Esophagus muscularis mucosa (tissue), 4 donors: Measurements from ENCODE around the gene RERE. TPM values are rescaled to one million over a fixed set of nuclear protein-coding genes. Genes with fewer than 3 reads are reported as not detected.

Experiments
- DNase-seq: peaks from one replicate; pipeline ENCODE4 v3.0.0-alpha.2; 2017; ENCODE audit errors: extremely low spot score
- H3K27ac ChIP-seq, 4 donors: fragments of 200-600 bp; sonication (generic); replicated peaks in 1 of 4; 1 replicate in 3 of 4; 2 replicates in 1 of 4; pipeline ENCODE4 v1.5.1; 2016 to 2019; ENCODE audit warnings: mild to moderate bottlenecking in 1 of 4
- H3K27me3 ChIP-seq, 4 donors: fragments of 200-600 bp; sonication (generic); one replicate each; pipeline versions ENCODE4 v1.5.1 to v1.6.0; 2016 to 2019
- H3K36me3 ChIP-seq, 4 donors: fragments of 200-600 bp; sonication (generic); one replicate each; pipeline ENCODE4 v1.5.1; 2016 to 2019
- H3K4me1 ChIP-seq, 4 donors: fragments of 200-600 bp; sonication (generic); one replicate each; pipeline ENCODE4 v1.5.1; 2016 to 2019
- H3K4me3 ChIP-seq, 4 donors: fragments of 200-600 bp; sonication (generic); 1 replicate in 2 of 4; 2 replicates in 2 of 4; pipeline ENCODE4 v1.5.1; 2016 to 2019; ENCODE audit warnings: mild to moderate bottlenecking in 4 of 4, moderate library complexity in 1 of 4
- H3K9me3 ChIP-seq, 4 donors: fragments of 200-600 bp; sonication (generic); 1 replicate in 3 of 4; 2 replicates in 1 of 4; pipeline ENCODE4 v1.5.1; 2016 to 2019
- CTCF ChIP-seq, 3 experiments: fragments of 200-600 bp in 2 of 3; fragments of 450-650 bp in 1 of 3; sonication (generic) in 2 of 3; IDR thresholded peaks; one replicate each; pipeline ENCODE4 v1.5.1; 2017 to 2019; ENCODE audit warnings: antibody characterized with exemption in 3 of 3, mild to moderate bottlenecking in 2 of 3, moderate library complexity in 1 of 3
- EP300 ChIP-seq: sonication (generic); formaldehyde crosslinking; IDR thresholded peaks from one replicate; pipeline ENCODE4 v1.6.1; 2017; ENCODE audit warnings: antibody characterized with exemption
- POLR2A ChIP-seq: fragments of 450-650 bp; IDR thresholded peaks from one replicate; pipeline ENCODE4 v1.6.1; 2017; ENCODE audit warnings: antibody characterized with exemption, moderate library complexity, mild to moderate bottlenecking, low read depth
- POLR2AphosphoS5 ChIP-seq, 2 donors: sonication (generic); formaldehyde crosslinking; IDR thresholded peaks; one replicate each; pipeline ENCODE4 v1.6.1; 2017; ENCODE audit warnings: antibody characterized with exemption in 2 of 2
- WGBS: methylation state at CpG from one replicate; pipeline ENCODE4 v1.1.5; 2018; 5-methylcytosine and 5-hydroxymethylcytosine counted together
- intact Hi-C: fragments of 100-400 bp; cut with DNase I; formaldehyde crosslinking; loops from one replicate; pipeline ENCODE4 v1.15.1; 2023
- total RNA-seq, 4 donors: library from RNA; depleted of rRNA; stranded (reverse); fragments of >200 nt; gene quantifications; one replicate each; pipeline versions ENCODE4 v1.1.0 to v1.2.1, GENCODE V29; 2016

The RERE gene
- total RNA-seq, 4 donors from 2014 or later: 133 to 212 (median 168) TPM

GRCh38 chr1:8406960-8407359 lies 410.5 kb downstream of the RERE start:
- TF ChIP-seq CTCF (IDR thresholded peaks at IDR 0.05) (no peak), POLR2AphosphoS5 (IDR thresholded peaks at IDR 0.05) (peak in 1 of 2 donors; percentile 48)
- Histone ChIP-seq H3K36me3 (peaks cover 10 to 50% (median 25%) of the 10 kb centered on the region in 4 donors), H3K27me3 (no peaks in the 10 kb centered on the region), H3K4me3 (no peak overlapping the region), H3K4me1 (peaks cover 79 to 96% (median 93%) of the 10 kb centered on the region in 4 donors), H3K27ac (peak overlapping the region; percentile 99), H3K9me3 (no peaks in the 10 kb centered on the region)
- intact Hi-C loops: loop anchor here (5.0 kb wide), 1 partner anchor 35 kb away; no protein-coding TSS in a partner anchor
- no peak for DNase-seq
- 61% methylated on average over 4 of the region's 4 CpGs for WGBS

- DNase-seq: no peak
- Histone ChIP-seq H3K4me3 (no peak overlapping the region), H3K27ac (peak overlapping the region; percentile 99), H3K9me3 (no peaks in the 10 kb centered on the region), H3K27me3 (no peaks in the 10 kb centered on the region), H3K36me3 (peaks cover 10 to 59% (median 34%) of the 10 kb centered on the region in 4 donors), H3K4me1 (peaks cover 72 to 87% (median 85%) of the 10 kb centered on the region in 4 donors)
- intact Hi-C loops: loop anchor here (5.0 kb wide), 1 partner anchor 34 kb away; no protein-coding TSS in a partner anchor
- TF ChIP-seq EP300: no peak
- TF ChIP-seq POLR2AphosphoS5 (IDR thresholded peaks at IDR 0.05): no peak
- TF ChIP-seq CTCF (IDR thresholded peaks at IDR 0.05): no peak
- TF ChIP-seq POLR2A: no peak
- WGBS: 93% methylated on average over 7 of the region's 7 CpGs
Measured at GRCh38 chr1:8406011-8406410, 411.4 kb downstream of the RERE start.

- Histone ChIP-seq H3K36me3 (peaks cover 10 to 49% (median 32%) of the 10 kb centered on the region in 4 donors), H3K27me3 (no peaks in the 10 kb centered on the region), H3K4me3 (no peak overlapping the region), H3K4me1 (peaks cover 67 to 76% (median 72%) of the 10 kb centered on the region in 4 donors), H3K9me3 (no peaks in the 10 kb centered on the region), H3K27ac (peak overlapping the region; percentile 64 to 99 (median 99))
- intact Hi-C loops: loop anchor here (5.0 kb wide), 1 partner anchor 32 kb away; no protein-coding TSS in a partner anchor
- no peak for DNase-seq
- TF ChIP-seq EP300 (no peak), POLR2A (no peak), CTCF (IDR thresholded peaks at IDR 0.05) (no peak), POLR2AphosphoS5 (IDR thresholded peaks at IDR 0.05) (no peak)
- 83% methylated on average over 7 of the region's 10 CpGs for WGBS
Measured at GRCh38 chr1:8404460-8405370, 412.7 kb downstream of the RERE start.

- intact Hi-C loops: no loop called here
- peak overlapping the region; percentile 36 to 99 (median 61) for H3K27ac ChIP-seq
Measured at GRCh38 chr1:8402109-8402710, 415.2 kb downstream of the RERE start.

More at GRCh38 chr1:8402109-8402710, 415.2 kb downstream of the RERE start:
- TF ChIP-seq POLR2AphosphoS5 (IDR thresholded peaks at IDR 0.05) (peak in 1 of 2 donors; percentile 16), CTCF (IDR thresholded peaks at IDR 0.05) (no peak), POLR2A (no peak)
- Histone ChIP-seq H3K4me1 (peaks cover 66 to 74% (median 69%) of the 10 kb centered on the region in 4 donors), H3K36me3 (peaks cover 10 to 49% (median 30%) of the 10 kb centered on the region in 4 donors), H3K9me3 (no peaks in the 10 kb centered on the region), H3K4me3 (no peak overlapping the region), H3K27me3 (no peaks in the 10 kb centered on the region)
- WGBS: 75% methylated on average over 11 of the region's 13 CpGs
- no peak for DNase-seq
